Measurements from ENCODE around the gene GLCE. TPM values are rescaled to one million over a fixed set of nuclear protein-coding genes. Genes with fewer than 3 reads are reported as not detected.

The GLCE gene
- total RNA-seq, 4 donors from 2014 or later, result 5.9 to 18.8 (median 10.2) TPM

- TF ChIP-seq CTCF (IDR thresholded peaks at IDR 0.05) (no peak), EP300 (IDR thresholded peaks at IDR 0.05) (no peak), POLR2AphosphoS5 (IDR thresholded peaks at IDR 0.05) (no peak), POLR2A (IDR thresholded peaks at IDR 0.05) (no peak)
- H3K36me3 ChIP-seq, result no peaks in the 10 kb centered on the region
- ATAC-seq, result no peak
- no peak overlapping the region for H3K4me3 ChIP-seq
- no peaks in the 10 kb centered on the region for H3K4me1 ChIP-seq
- no peaks in the 10 kb centered on the region for H3K9me3 ChIP-seq
- WGBS, 2 donors (ENCODE audit: low coverage in 1 of 2), result no CpG with 5 or more reads among the region's 8 CpGs
- peaks cover 16% of the 10 kb centered on the region for H3K27me3 ChIP-seq
- H3K27ac ChIP-seq, result no peak overlapping the region
Observed at GRCh38 chr15:69314736-69315135, 154.3 kb downstream of the GLCE start.

GRCh38 chr15:69315402-69316110 is 155.1 kb downstream of the GLCE start:
- WGBS, 2 donors (ENCODE audit: low coverage in 1 of 2), result 74 to 79% methylated on average over 6 to 9 of the region's 9 CpGs
- no peaks in the 10 kb centered on the region for H3K36me3 ChIP-seq
- no peak for ATAC-seq

GRCh38 chr15:69316291-69316690 is 155.9 kb downstream of the GLCE start:
- no peak for ATAC-seq
- H3K27ac ChIP-seq, result no peak overlapping the region
- no peaks in the 10 kb centered on the region for H3K36me3 ChIP-seq
- H3K4me1 ChIP-seq, result no peaks in the 10 kb centered on the region
- TF ChIP-seq EP300 (IDR thresholded peaks at IDR 0.05) (no peak), POLR2AphosphoS5 (IDR thresholded peaks at IDR 0.05) (no peak), CTCF (IDR thresholded peaks at IDR 0.05) (no peak), POLR2A (IDR thresholded peaks at IDR 0.05) (no peak)
- H3K9me3 ChIP-seq, result no peaks in the 10 kb centered on the region
- no peak overlapping the region for H3K4me3 ChIP-seq
- H3K27me3 ChIP-seq, result peaks cover 15% of the 10 kb centered on the region
- 81 to 94% methylated on average over 5 to 8 of the region's 8 CpGs for WGBS, 2 donors (ENCODE audit: low coverage in 1 of 2)

More at GRCh38 chr15:69315402-69316110, 155.1 kb downstream of the GLCE start:
- Histone ChIP-seq H3K27me3 (peaks cover 15% of the 10 kb centered on the region), H3K9me3 (no peaks in the 10 kb centered on the region), H3K4me3 (no peak overlapping the region), H3K27ac (no peak overlapping the region), H3K4me1 (no peaks in the 10 kb centered on the region)
- no peak for TF ChIP-seq POLR2A (IDR thresholded peaks at IDR 0.05)
- TF ChIP-seq CTCF (IDR thresholded peaks at IDR 0.05), result no peak
- TF ChIP-seq EP300 (IDR thresholded peaks at IDR 0.05), result no peak
- no peak for TF ChIP-seq POLR2AphosphoS5 (IDR thresholded peaks at IDR 0.05)

- TF ChIP-seq POLR2A (IDR thresholded peaks at IDR 0.05) (no peak), POLR2AphosphoS5 (IDR thresholded peaks at IDR 0.05) (no peak), CTCF (IDR thresholded peaks at IDR 0.05) (no peak), EP300 (IDR thresholded peaks at IDR 0.05) (no peak)
- WGBS, 2 donors (ENCODE audit: low coverage in 1 of 2), result 62 to 65% methylated on average over 4 to 5 of the region's 5 CpGs
- H3K4me1 ChIP-seq, result no peaks in the 10 kb centered on the region
- H3K27ac ChIP-seq, result no peak overlapping the region
- H3K36me3 ChIP-seq, result no peaks in the 10 kb centered on the region
- H3K4me3 ChIP-seq, result no peak overlapping the region
- no peak for ATAC-seq
- no peaks in the 10 kb centered on the region for H3K9me3 ChIP-seq
- H3K27me3 ChIP-seq, result peaks cover 15% of the 10 kb centered on the region
Observed at GRCh38 chr15:69317392-69317841, 157.0 kb downstream of the GLCE start.

- H3K9me3 ChIP-seq, result no peaks in the 10 kb centered on the region
- no peak overlapping the region for H3K4me3 ChIP-seq
- ATAC-seq, result no peak
- no peak overlapping the region for H3K27ac ChIP-seq
- no peaks in the 10 kb centered on the region for H3K36me3 ChIP-seq
- H3K27me3 ChIP-seq, result peaks cover 15% of the 10 kb centered on the region
- no peak for TF ChIP-seq POLR2AphosphoS5 (IDR thresholded peaks at IDR 0.05)
- no peak for TF ChIP-seq POLR2A (IDR thresholded peaks at IDR 0.05)
- no peak for TF ChIP-seq EP300 (IDR thresholded peaks at IDR 0.05)
- no peak for TF ChIP-seq CTCF (IDR thresholded peaks at IDR 0.05)
- WGBS, 2 donors (ENCODE audit: low coverage in 1 of 2), result 90% methylated on average over 2 of the region's 7 CpGs; no CpG with 5 or more reads in 1 of the 2 donors
- H3K4me1 ChIP-seq, result no peaks in the 10 kb centered on the region
Observed at GRCh38 chr15:69318033-69318432, 157.6 kb downstream of the GLCE start.
